MM.1S (cell line): Measurements from ENCODE around the gene DENND1A.

Source experiments
- EZH2phosphoT487 ChIP-seq: fragments of 300-600 bp; sonication (generic); IDR thresholded peaks from 2 replicates; pipeline ENCODE4 v1.6.1; 2018; ENCODE audit warnings: antibody characterized with exemption, low read length
- TF ChIP-seq, protein P1 (sequence below): fragments of 300-600 bp; sonication (generic); IDR thresholded peaks from 2 replicates; pipeline ENCODE4 v1.5.1; 2016; ENCODE audit warnings: antibody characterized with exemption, low read length, mixed read lengths

DNA sequence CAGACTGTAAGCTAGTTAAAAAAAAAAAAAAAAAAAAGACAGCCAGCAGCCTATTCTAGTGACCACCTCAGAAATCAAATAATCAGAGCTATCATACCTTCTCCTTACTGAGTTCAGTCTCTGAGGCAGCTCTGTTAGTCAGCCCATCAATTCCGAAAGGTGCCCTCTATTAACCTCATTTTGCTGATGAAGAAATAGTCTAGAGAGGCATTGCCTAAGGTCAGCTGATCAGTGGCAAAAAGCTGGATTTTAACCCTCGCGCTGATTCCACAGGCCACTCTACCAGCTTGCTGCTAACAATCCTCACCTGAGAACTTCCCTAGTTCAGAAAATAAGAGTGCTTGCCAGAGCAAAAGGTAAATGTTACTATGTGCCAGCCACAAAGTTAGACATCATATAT lies 172.0 kb downstream of the DENND1A start:
- TF ChIP-seq EZH2phosphoT487, result no peak
- TF ChIP-seq, protein P1, sequence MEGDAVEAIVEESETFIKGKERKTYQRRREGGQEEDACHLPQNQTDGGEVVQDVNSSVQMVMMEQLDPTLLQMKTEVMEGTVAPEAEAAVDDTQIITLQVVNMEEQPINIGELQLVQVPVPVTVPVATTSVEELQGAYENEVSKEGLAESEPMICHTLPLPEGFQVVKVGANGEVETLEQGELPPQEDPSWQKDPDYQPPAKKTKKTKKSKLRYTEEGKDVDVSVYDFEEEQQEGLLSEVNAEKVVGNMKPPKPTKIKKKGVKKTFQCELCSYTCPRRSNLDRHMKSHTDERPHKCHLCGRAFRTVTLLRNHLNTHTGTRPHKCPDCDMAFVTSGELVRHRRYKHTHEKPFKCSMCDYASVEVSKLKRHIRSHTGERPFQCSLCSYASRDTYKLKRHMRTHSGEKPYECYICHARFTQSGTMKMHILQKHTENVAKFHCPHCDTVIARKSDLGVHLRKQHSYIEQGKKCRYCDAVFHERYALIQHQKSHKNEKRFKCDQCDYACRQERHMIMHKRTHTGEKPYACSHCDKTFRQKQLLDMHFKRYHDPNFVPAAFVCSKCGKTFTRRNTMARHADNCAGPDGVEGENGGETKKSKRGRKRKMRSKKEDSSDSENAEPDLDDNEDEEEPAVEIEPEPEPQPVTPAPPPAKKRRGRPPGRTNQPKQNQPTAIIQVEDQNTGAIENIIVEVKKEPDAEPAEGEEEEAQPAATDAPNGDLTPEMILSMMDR, result no peak
